Suprapubic skin (tissue), 3 donors: Measurements from ENCODE around the gene OCEL1.

Source experiments
- CTCF ChIP-seq, 2 donors: fragments of 200-600 bp in 1 of 2; fragments of 450-650 bp in 1 of 2; sonication (generic) in 1 of 2; IDR thresholded peaks; one replicate each; pipeline ENCODE4 v1.5.1; 2016 to 2019; ENCODE audit warnings: antibody characterized with exemption in 2 of 2, mild to moderate bottlenecking in 1 of 2, moderate library complexity in 1 of 2
- EP300 ChIP-seq: sonication (generic); formaldehyde crosslinking; IDR thresholded peaks from one replicate; pipeline ENCODE4 v1.6.1; 2017; ENCODE audit warnings: antibody characterized with exemption
- POLR2A ChIP-seq, 2 donors: fragments of 450-650 bp; IDR thresholded peaks; one replicate each; pipeline ENCODE4 v1.6.1; 2017; ENCODE audit warnings: antibody characterized with exemption in 2 of 2, mild to moderate bottlenecking in 2 of 2, moderate library complexity in 2 of 2

- TF ChIP-seq CTCF (IDR thresholded peaks at IDR 0.05) (no peak), POLR2A (IDR thresholded peaks at IDR 0.05) (no peak), EP300 (no peak)
Measured at GRCh38 chr19:17196610-17197009, 29.4 kb upstream of the OCEL1 start.
